Stimulated activated CD8-positive, alpha-beta memory T cell treated with anti-CD3 and anti-CD28 coated beads, Interleukin-7, amount 100 ng/mL, for 4 hours (primary cell): Measurements from ENCODE around the gene AK9.

Experiments used
- DNase-seq, 2 donors: peaks; one replicate each; pipeline ENCODE4 v3.0.0-alpha.2; 2020; ENCODE audit warnings: low read depth in 2 of 2

Gene AK9

DNA sequence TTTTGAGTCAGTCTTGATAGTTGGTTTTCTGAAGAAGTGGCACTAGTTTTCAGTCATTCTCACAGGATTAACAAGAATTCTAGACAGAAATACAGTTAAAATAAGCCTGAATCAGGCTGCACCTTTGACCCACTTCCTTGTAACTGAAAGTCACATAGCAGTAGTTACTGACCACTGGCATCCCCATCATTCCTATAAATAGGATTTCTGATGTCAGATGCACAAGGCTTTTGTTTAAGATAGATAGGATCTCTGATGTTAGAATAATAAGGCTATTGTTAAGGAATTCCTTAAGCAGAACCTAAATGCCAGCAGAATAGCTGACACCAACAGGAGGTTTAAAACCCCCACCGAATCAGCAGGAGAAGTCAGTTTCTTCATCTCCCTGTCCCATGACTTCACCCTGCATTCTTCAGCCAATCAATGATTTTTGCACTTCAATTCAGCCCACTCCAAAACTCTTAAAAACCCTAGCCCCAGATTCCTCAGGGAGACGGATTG lies 177.4 kb downstream of the AK9 start:
- DNase-seq, result no peak

GRCh38 chr6:109512271-109512817 lies 178.7 kb downstream of the AK9 start:
- DNase-seq, result no peak

DNA sequence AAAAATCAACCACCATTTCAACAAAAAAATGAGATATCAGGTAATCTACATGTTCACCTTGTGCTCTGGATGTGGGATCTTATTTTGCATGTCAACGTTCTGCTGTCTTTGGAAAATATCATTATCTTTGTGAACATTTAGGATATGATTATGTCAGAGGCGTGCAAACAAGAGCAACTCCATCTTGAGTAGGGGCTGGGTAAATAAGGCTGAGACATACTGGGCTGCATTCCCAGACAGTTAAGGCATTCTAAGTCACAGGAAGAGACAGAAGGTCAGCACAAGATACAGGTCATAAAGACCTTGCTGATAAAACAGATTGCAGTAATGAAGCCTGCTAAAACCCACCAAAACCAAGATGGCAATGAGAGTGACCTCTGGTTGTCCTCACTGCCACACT lies 179.2 kb downstream of the AK9 start:
- no peak for DNase-seq

DNA sequence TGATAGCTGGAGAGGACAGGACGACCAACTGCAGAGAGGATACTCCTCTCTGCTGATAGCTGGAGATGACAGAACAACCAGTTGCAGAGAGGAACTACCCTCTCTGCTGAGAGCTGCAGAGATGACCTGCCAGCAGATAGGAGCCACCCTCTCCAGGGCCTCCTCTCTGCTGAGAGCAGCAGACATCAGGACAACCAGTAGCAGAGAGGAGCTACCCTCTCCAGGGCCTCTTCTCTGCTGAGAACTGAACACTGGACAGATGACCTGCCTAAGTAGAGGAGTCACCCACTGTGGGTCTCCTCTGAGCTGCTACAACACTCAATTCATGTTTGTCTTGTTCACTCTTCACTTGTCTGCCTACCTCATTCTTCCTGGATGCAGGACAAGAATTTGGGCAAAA lies 180.6 kb downstream of the AK9 start:
- DNase-seq, result no peak

DNA sequence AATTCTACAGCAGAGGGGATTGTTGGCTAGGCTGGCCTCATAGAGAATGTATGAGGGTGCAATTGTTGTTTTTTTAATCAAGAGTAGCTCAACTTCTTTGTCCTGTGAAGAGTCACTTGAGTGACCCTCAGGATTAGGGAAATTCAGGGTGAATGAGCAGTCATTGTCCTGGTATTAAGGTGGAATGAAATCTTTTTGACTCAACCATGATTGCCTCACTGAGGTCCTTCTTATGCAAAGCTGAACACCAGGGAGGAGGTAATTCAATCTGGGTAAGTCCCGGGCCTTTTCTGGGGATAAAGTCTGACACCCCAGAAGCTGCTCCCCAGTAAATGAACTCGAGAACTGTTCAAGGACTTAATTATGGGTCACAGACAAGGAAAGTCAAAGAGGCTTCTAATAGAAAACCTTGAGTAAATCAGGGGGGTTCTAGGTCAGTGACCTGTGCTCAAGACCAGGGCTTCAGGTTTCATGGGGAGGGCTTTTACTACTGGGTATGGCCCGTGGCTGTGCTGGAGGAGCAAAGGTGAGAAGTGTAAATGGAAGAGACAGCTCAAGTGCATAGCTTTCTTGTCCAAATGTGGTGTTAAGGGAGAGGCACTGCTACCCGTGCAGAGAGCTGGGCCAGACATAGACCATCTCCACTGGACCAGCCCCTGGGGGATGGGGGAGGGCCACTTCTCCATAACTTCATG lies 182.7 kb downstream of the AK9 start:
- DNase-seq, result no peak

- DNase-seq, result no peak
Observed at GRCh38 chr6:109507490-109508072, 183.4 kb downstream of the AK9 start.

DNA sequence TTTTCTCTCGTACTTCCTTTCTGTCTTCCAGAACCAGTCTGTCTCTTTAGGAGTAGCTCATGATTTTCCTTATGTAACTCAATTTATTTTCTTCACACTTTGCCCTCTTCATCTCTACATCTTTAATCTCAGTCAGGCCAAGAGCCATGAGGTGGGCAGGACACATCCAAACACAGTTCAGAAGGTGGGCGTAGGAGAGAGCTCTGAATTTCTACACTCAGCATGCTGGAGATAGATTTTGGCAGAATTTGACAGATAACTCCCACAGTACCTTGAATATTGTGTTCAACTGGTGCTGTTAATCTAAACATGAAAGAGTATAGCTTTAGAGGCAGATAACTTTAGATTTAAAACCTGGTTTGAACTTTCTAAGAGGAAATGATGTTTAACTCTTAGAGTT lies 184.2 kb downstream of the AK9 start:
- no peak for DNase-seq

GRCh38 chr6:109506314-109506713 lies 184.7 kb downstream of the AK9 start:
- no peak for DNase-seq

DNA sequence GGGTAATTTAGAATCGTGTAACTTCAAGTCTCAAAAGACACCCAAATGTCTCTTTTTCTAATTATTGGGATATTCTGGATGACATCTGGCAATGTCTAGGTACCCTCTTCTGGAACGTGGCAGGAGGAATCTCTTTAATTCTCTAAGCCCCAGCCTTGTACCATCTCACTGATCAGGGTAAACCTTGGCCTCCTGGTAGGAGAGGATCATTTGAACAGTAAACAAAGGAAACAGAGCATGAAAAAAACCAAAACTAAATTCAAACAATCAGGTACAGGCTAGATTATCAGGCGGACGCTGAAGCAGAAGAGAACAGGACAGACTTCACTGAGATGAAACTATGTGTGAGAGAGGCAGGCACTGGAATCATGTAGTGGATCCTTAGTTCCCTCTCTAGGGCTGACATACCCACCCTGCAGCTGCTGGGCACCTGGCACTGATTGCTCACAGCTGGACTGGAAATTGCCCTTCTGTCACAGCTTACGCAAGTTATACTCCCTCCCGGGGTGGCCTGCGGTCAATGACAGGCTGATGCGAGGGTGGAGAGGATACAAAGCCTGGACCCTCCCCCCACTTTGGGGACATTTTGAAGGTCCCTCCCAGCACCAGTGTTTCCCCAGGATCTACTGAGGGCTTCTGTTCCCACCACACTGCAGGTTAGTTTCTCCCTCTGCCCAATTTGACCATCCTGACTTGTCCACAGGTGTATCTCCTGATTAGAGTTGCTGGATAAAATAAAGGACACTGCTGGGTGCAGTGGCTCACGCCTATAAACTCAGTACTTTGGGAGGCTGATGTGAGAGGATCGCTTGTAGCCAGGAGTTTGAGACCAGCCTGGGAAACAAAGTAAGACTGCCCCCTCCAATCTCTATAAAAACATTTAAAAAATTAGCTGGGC lies 187.4 kb downstream of the AK9 start:
- DNase-seq, result no peak

- DNase-seq, result no peak
Observed at GRCh38 chr6:109498936-109499335, 192.1 kb downstream of the AK9 start.

DNA sequence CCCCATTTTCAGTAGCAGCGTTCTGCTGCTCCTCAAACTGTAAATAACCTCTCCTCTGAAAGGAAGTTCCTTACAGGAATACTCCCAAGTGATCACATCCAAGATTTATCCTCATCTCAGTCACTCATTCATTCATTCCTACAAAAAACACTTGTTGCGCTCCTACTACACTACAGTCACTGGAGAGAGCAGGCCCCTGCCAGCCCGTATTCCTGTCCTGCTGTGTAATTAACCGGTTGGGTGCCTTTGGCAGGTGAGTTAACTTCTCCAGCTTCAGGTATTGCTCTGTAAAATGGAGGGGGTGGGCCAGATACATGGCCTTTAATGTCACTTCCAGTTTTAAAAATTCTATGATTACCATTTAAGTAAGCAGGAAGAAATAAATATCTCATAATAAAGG lies 192.9 kb downstream of the AK9 start:
- DNase-seq, result no peak

DNA sequence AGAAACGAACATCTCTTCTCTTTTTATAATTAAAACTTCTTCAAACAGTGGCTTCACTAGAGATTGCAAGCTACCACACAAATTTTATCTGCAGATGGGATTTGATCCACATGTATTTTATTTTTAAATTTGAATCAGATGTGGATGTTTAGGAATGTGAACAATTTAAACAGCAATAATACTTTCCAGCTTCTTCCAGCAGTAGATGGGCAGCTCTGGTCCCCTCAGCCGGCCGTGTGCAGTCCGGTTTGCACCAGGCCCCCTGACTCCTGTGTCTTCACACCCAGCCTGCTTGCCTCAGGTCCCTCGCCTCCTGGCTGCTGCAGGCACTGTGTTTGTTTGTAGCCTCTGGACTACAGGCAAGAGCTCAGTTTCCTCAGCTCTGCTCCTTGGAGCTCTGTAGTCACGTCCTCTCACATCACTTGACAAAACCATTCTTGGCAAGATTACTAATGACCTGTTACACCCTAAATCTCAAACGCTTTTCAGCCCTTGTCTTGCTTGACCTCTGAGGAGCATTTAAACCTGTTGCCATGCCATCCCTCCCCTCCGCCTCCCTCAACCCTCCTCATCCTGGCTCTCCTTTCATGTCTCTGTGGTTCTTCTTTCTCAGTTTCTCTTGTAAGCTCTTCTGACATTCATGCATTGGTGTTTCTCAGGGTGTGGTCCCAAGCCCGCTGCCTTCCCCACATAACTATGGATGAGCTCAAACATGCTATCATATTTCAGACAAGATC lies 194.8 kb downstream of the AK9 start:
- DNase-seq, result no peak

- no peak for DNase-seq
Observed at GRCh38 chr6:109493865-109494264, 197.1 kb downstream of the AK9 start.

DNA sequence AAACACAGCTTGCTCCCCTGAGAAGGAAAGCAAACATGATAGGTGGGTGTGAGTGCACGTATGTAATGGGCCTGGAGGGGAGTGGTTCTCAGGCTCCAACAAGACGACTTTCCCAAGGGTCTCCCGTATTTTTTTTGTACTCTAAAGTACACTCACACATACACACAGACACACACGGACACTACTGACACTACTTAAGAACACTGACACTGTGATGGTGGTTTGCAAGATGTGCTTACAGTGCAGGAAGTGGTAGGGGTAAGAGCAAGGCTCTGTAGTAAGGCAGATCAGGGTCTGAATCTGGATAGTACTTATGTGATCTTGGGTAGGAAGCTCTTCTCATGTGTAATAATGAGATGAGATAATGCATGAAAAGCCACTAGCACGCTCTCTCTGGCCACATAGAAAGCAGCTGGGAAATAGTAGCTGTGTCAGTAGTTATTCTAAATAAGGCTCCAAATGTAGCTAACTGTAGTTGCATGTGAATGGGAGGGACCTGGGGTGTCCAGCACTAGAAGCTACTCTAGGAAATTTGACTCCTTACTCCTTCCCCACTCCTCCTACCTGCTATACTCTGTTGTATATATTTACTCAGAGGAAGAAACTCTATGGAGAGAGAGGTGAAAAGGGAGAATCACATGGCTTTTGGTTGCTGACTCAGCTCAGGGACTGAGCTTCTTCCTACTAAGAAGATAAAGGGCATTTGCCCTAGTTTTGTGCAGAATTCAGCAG lies 199.6 kb downstream of the AK9 start:
- no peak for DNase-seq

GRCh38 chr6:109490713-109491112 lies 200.3 kb downstream of the AK9 start:
- DNase-seq, result no peak

DNA sequence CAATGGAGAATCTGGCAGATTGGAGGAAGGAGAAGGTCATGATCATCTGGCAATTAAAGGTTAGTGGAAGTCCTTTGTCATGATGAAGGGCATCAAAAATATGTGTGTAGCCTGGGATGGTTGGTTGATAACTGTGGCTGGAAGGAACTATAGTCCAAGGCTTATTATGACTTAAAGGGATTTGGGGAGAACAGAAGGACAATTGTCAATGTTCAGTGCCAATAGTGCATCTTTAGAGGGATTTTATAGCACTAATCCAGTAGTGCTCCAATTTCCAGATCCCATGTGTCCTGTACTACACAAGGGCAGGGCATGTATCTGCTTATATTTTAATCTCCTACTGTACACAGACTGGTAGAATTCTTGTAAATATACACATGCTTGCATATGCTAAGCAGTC lies 203.0 kb downstream of the AK9 start:
- no peak for DNase-seq

DNA sequence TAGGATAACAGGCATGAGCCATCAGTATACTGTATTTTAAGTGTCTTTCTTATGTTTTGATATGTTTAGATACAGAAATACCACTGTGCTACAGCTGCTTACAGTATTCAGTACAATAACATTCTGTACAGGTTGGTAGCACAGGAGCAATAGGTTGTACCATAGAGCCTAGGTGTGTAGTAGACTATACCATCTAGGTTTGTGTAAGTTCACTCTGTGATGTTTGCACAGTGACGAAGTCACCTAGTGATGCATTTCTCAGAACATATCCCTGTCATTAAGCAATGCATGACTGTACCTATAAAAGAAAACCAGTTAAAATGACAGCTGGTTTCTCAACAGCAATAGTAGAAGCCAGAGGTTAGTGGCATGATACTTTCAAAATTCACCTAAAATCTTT lies 204.9 kb downstream of the AK9 start:
- no peak for DNase-seq

- no peak for DNase-seq
Observed at GRCh38 chr6:109485266-109485935, 205.6 kb downstream of the AK9 start.

GRCh38 chr6:109484122-109484521 lies 206.9 kb downstream of the AK9 start:
- no peak for DNase-seq

- no peak for DNase-seq
Observed at GRCh38 chr6:109483735-109484057, 207.3 kb downstream of the AK9 start.
